ENCODE results near the gene SH3GL1. TPM values are rescaled to one million over a fixed set of nuclear protein-coding genes. Genes with fewer than 3 reads are reported as not detected.

SH3GL1 gene
- total and polyA plus RNA-seq, 9 of the 15 experiments (the other 6 are each of a cell fraction or from before 2014, with no cell fraction given): 1.7 to 75.3 (median 25.7) TPM

GRCh38 chr19:4374498-4375163 lies 25.7 kb downstream of the SH3GL1 start (continued):
- TF ChIP-seq KDM5B (IDR thresholded peaks at IDR 0.05; ENCODE audit: insufficient replicate concordance, low read depth, low read length) (peak; percentile 39), KDM2B (CRISPR knock-in tag; IDR thresholded peaks at IDR 0.05) (peak; percentile 84; the same call in 1 of the 2 replicates), KLF13 (tag; IDR thresholded peaks at IDR 0.05; ENCODE audit: borderline replicate concordance, low read depth) (peak; percentile 60), ZFX (CRISPR knock-in tag; IDR thresholded peaks at IDR 0.05) (peak; percentile 99), LEF1 (IDR thresholded peaks at IDR 0.05) (peak; percentile 95), ATF4 (CRISPR knock-in tag; IDR thresholded peaks at IDR 0.05) (peak; percentile 74), MEF2D (tag; conservative IDR thresholded peaks at IDR 0.05; ENCODE audit: low read depth) (peak; percentile 83), SNRNP70 (optimal IDR thresholded peaks at IDR 0.05; ENCODE audit: low read depth, low read length) (no peak), ZNF143 (CRISPR knock-in tag; IDR thresholded peaks at IDR 0.05) (peak; percentile 52; the same call in 1 of the 2 replicates), CHD2 (IDR thresholded peaks at IDR 0.05; ENCODE audit: low read depth, low read length) (0 out of 2 replicates have a peak, but pooled peaks have one; percentile 17), E2F3 (CRISPR knock-in tag; IDR thresholded peaks at IDR 0.05) (peak; percentile 49; the same call in 1 of the 2 replicates), SRF (CRISPR knock-in tag; IDR thresholded peaks at IDR 0.05) (peak; percentile 50 to 69; a peak in 2 of 4 replicates), NCOA1 (IDR thresholded peaks at IDR 0.05; ENCODE audit: low read depth) (peak; percentile 56), NR2C1 (IDR thresholded peaks at IDR 0.05) (0 out of 2 replicates have a peak, but pooled peaks have one; percentile 13), NR2C1 (tag; IDR thresholded peaks at IDR 0.05) (peak; percentile 77)
- TF ChIP-seq, protein P1, sequence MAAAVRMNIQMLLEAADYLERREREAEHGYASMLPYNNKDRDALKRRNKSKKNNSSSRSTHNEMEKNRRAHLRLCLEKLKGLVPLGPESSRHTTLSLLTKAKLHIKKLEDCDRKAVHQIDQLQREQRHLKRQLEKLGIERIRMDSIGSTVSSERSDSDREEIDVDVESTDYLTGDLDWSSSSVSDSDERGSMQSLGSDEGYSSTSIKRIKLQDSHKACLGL (CRISPR knock-in tag; IDR thresholded peaks at IDR 0.05; ENCODE audit: borderline replicate concordance, poor library complexity, severe bottlenecking): peak; percentile 47
- TF ChIP-seq, protein P2, sequence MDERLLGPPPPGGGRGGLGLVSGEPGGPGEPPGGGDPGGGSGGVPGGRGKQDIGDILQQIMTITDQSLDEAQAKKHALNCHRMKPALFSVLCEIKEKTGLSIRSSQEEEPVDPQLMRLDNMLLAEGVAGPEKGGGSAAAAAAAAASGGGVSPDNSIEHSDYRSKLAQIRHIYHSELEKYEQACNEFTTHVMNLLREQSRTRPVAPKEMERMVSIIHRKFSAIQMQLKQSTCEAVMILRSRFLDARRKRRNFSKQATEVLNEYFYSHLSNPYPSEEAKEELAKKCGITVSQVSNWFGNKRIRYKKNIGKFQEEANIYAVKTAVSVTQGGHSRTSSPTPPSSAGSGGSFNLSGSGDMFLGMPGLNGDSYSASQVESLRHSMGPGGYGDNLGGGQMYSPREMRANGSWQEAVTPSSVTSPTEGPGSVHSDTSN (CRISPR knock-in tag; IDR thresholded peaks at IDR 0.05; ENCODE audit: low read depth): no peak
- TF ChIP-seq, protein P2 (tag; conservative IDR thresholded peaks at IDR 0.05; ENCODE audit: low read depth): peak; percentile 4; the same call in 1 of the 2 replicates

All from K562 (cell line).